ENCODE results near the gene SYT2. TPM values are rescaled to one million over a fixed set of nuclear protein-coding genes. Genes with fewer than 3 reads are reported as not detected.

The SYT2 gene
- total RNA-seq, 1 donor from 2014 or later: 3.1 TPM

- Mint-ChIP-seq H3K27me3 (ENCODE audit: low read depth) (peaks cover 65% of the 10 kb centered on the region), H3K27ac (no peak overlapping the region), H3K36me3 (no peaks in the 10 kb centered on the region), H3K4me1 (no peaks in the 10 kb centered on the region), H3K9me3 (no peaks in the 10 kb centered on the region), H3K4me3 (no peak overlapping the region)
- peak; percentile 82 to 88 for DNase-seq (ENCODE audit: low spot score in 2 of 2, unreplicated experiment in 2 of 2)
- TF ChIP-seq CTCF (IDR thresholded peaks at IDR 0.05; ENCODE audit: unreplicated experiment): peak; percentile 36
These were observed 17.2 kb downstream of the SYT2 start for GRCh38 chr1:202692959-202693555.

GRCh38 chr1:202691816-202692215, 18.4 kb downstream of the SYT2 start:
- no peaks in the 10 kb centered on the region for H3K9me3 Mint-ChIP-seq
- H3K27me3 Mint-ChIP-seq (ENCODE audit: low read depth): peaks cover 72% of the 10 kb centered on the region
- no peaks in the 10 kb centered on the region for H3K4me1 Mint-ChIP-seq
- no peaks in the 10 kb centered on the region for H3K36me3 Mint-ChIP-seq
- TF ChIP-seq CTCF (IDR thresholded peaks at IDR 0.05; ENCODE audit: unreplicated experiment): no peak
- H3K4me3 Mint-ChIP-seq: no peak overlapping the region
- no peak for DNase-seq (ENCODE audit: low spot score in 2 of 2, unreplicated experiment in 2 of 2)
- H3K27ac Mint-ChIP-seq: no peak overlapping the region

GRCh38 chr1:202689493-202690342, 20.5 kb downstream of the SYT2 start:
- Mint-ChIP-seq H3K4me1 (no peaks in the 10 kb centered on the region), H3K36me3 (no peaks in the 10 kb centered on the region), H3K27ac (no peak overlapping the region), H3K9me3 (no peaks in the 10 kb centered on the region), H3K4me3 (no peak overlapping the region), H3K27me3 (ENCODE audit: low read depth) (peaks cover 70% of the 10 kb centered on the region)
- no peak for DNase-seq (ENCODE audit: low spot score in 2 of 2, unreplicated experiment in 2 of 2)
- TF ChIP-seq CTCF (IDR thresholded peaks at IDR 0.05; ENCODE audit: unreplicated experiment): no peak

GRCh38 chr1:202689082-202689481, 21.2 kb downstream of the SYT2 start:
- H3K27me3 Mint-ChIP-seq (ENCODE audit: low read depth): peaks cover 70% of the 10 kb centered on the region
- no peaks in the 10 kb centered on the region for H3K4me1 Mint-ChIP-seq
- no peak overlapping the region for H3K27ac Mint-ChIP-seq
- no peaks in the 10 kb centered on the region for H3K36me3 Mint-ChIP-seq
- DNase-seq (ENCODE audit: low spot score in 2 of 2, unreplicated experiment in 2 of 2): no peak
- H3K4me3 Mint-ChIP-seq: no peak overlapping the region
- TF ChIP-seq CTCF (IDR thresholded peaks at IDR 0.05; ENCODE audit: unreplicated experiment): no peak
- H3K9me3 Mint-ChIP-seq: no peaks in the 10 kb centered on the region

- no peak for DNase-seq (ENCODE audit: low spot score in 2 of 2, unreplicated experiment in 2 of 2)
- no peaks in the 10 kb centered on the region for H3K36me3 Mint-ChIP-seq
- peaks cover 71% of the 10 kb centered on the region for H3K27me3 Mint-ChIP-seq (ENCODE audit: low read depth)
- H3K9me3 Mint-ChIP-seq: no peaks in the 10 kb centered on the region
- H3K4me3 Mint-ChIP-seq: no peak overlapping the region
- no peak overlapping the region for H3K27ac Mint-ChIP-seq
- no peak for TF ChIP-seq CTCF (IDR thresholded peaks at IDR 0.05; ENCODE audit: unreplicated experiment)
- H3K4me1 Mint-ChIP-seq: no peaks in the 10 kb centered on the region
These were observed 21.9 kb downstream of the SYT2 start for GRCh38 chr1:202688401-202688800.
